ENCODE results near the gene NOXRED1. TPM values are rescaled to one million over a fixed set of nuclear protein-coding genes. Genes with fewer than 3 reads are reported as not detected.

The NOXRED1 gene
- polyA plus RNA-seq, 1 donor from 2014 or later = 0.19 TPM

DNA sequence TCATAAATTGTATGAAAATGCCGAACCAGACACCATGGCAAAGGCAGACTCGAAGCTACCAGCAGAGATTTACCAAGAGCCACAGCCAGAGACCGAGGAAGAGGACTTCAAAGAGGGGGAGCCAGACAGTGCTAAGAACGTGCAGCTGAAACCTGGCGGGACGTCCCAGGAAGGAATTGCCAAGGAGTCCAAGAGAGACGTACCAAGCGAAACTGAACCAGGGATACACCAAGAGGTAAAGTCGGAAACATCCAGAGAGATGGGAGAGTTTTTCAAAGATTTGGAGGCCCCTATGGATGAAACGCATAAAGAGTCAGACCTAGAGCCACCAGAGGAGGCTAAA is 45.9 kb downstream of the NOXRED1 start:
- Histone ChIP-seq H3F3A (ENCODE audit: insufficient read depth, low read length, poor library complexity, severe bottlenecking) (no peaks in the 10 kb centered on the region), H3K4me2 (ENCODE audit: low read length) (peak overlapping the region; percentile 96), H3K27ac (ENCODE audit: low read length) (peak overlapping the region; percentile 93), H3K36me3 (ENCODE audit: insufficient read depth, low read length) (no peaks in the 10 kb centered on the region), H3K9me3 (ENCODE audit: low read length) (no peaks in the 10 kb centered on the region), H3K9ac (ENCODE audit: low read length) (peak overlapping the region; percentile 90), H3K4me3 (ENCODE audit: low read length) (peak overlapping the region; percentile 92), H4K20me1 (ENCODE audit: insufficient read depth) (no peaks in the 10 kb centered on the region), H3K27me3 (ENCODE audit: insufficient read depth, low read depth, low read length) (no peaks in the 10 kb centered on the region), H2AFZ (ENCODE audit: low read depth, low read length) (peak overlapping the region; percentile 95), H3K9me2 (ENCODE audit: insufficient read depth, low read length) (no peaks in the 10 kb centered on the region), H3K79me2 (replicated peaks; ENCODE audit: insufficient read depth, low read length) (peaks cover 11% of the 10 kb centered on the region)
- TF ChIP-seq TAF1 (IDR thresholded peaks at IDR 0.05; ENCODE audit: low read depth) (no peak), SMC3 (conservative IDR thresholded peaks at IDR 0.05; ENCODE audit: poor library complexity) (no peak), MXI1 (conservative IDR thresholded peaks at IDR 0.05; ENCODE audit: poor library complexity, severe bottlenecking) (no peak), EZH2 (IDR thresholded peaks at IDR 0.05; ENCODE audit: borderline replicate concordance, insufficient read depth, low read length, poor library complexity, severe bottlenecking) (no peak), EP300 (conservative IDR thresholded peaks at IDR 0.05; ENCODE audit: poor library complexity, severe bottlenecking) (no peak), REST (IDR thresholded peaks at IDR 0.05; ENCODE audit: borderline replicate concordance) (no peak), POLR2AphosphoS5 (IDR thresholded peaks at IDR 0.05) (no peak)
- TF ChIP-seq, protein P1, sequence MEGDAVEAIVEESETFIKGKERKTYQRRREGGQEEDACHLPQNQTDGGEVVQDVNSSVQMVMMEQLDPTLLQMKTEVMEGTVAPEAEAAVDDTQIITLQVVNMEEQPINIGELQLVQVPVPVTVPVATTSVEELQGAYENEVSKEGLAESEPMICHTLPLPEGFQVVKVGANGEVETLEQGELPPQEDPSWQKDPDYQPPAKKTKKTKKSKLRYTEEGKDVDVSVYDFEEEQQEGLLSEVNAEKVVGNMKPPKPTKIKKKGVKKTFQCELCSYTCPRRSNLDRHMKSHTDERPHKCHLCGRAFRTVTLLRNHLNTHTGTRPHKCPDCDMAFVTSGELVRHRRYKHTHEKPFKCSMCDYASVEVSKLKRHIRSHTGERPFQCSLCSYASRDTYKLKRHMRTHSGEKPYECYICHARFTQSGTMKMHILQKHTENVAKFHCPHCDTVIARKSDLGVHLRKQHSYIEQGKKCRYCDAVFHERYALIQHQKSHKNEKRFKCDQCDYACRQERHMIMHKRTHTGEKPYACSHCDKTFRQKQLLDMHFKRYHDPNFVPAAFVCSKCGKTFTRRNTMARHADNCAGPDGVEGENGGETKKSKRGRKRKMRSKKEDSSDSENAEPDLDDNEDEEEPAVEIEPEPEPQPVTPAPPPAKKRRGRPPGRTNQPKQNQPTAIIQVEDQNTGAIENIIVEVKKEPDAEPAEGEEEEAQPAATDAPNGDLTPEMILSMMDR (IDR thresholded peaks at IDR 0.05; ENCODE audit: poor library complexity, severe bottlenecking) = no peak

DNA sequence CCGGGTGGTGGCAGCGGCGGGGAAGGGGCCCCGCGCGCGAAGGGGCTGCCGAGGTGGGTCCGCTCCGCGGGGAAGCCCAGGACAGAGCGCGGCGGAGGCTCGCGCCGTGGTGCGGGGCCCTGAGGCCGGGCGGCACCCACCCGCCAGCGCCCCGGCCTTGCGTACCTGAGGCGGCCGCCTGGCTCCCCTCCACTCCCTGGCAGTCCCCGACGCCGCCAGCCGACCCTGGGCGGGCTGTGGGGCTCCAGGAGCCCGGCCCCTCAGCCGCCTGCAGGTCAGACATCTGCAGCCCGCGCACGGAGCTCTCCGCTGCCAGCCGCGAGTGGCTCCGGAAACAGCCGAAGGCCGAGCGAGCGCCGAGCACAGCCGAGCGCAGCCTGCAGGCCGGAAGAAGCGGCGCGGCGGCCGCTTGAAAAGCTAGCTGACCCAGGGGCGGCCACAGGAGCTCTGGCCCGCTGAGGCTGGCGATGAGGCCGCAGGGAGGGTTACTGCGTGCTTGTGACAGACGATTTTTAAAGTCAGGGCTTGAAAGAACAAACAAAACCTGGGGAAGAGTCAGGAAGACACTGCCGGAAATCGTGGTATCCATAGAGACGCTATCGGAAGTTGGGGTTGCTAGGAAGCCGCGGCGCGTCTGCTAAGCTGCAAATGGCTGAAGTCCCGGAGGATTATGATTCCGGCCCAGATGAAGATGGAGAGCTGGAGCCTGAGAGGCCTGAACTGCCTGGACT is 46.4 kb downstream of the NOXRED1 start, which contains the start of the genes SAMD15 and TMED8:
TSS of gene SAMD15 (plus strand) at position 609 of the 731 bp plus-strand sequence. CDS start at position 649, 40 bp downstream.
TSS of gene TMED8 (minus strand) at position 324 of the 731 bp plus-strand sequence. CDS start at position 283, 41 bp downstream.
- no peaks in the 10 kb centered on the region for H3K9me3 ChIP-seq (ENCODE audit: low read length)
- peak within 1 kb of the TSS; percentile 90 for H3K9ac ChIP-seq (ENCODE audit: low read length)
- H3K4me3 ChIP-seq (ENCODE audit: low read length) = peak within 1 kb of the TSS; percentile 92
- no peaks in the 10 kb centered on the region for H4K20me1 ChIP-seq (ENCODE audit: insufficient read depth)
- TF ChIP-seq RAD21 (conservative IDR thresholded peaks at IDR 0.05) (no peak), EP300 (conservative IDR thresholded peaks at IDR 0.05; ENCODE audit: poor library complexity, severe bottlenecking) (no peak), EZH2 (IDR thresholded peaks at IDR 0.05; ENCODE audit: borderline replicate concordance, insufficient read depth, low read length, poor library complexity, severe bottlenecking) (no peak), SMC3 (conservative IDR thresholded peaks at IDR 0.05; ENCODE audit: poor library complexity) (peak; percentile 48), REST (IDR thresholded peaks at IDR 0.05; ENCODE audit: borderline replicate concordance) (peak; percentile 18), POLR2AphosphoS5 (IDR thresholded peaks at IDR 0.05) (peak; percentile 67), MXI1 (conservative IDR thresholded peaks at IDR 0.05; ENCODE audit: poor library complexity, severe bottlenecking) (peak; percentile 93), TAF1 (IDR thresholded peaks at IDR 0.05; ENCODE audit: low read depth) (peak; percentile 86)
- TF ChIP-seq, protein P1 (IDR thresholded peaks at IDR 0.05; ENCODE audit: poor library complexity, severe bottlenecking) = peak; percentile 76
- H3K27ac ChIP-seq (ENCODE audit: low read length) = peak within 1 kb of the TSS; percentile 93
- H3K79me2 ChIP-seq (replicated peaks; ENCODE audit: insufficient read depth, low read length) = peaks cover 11% of the 10 kb centered on the region
- no peaks in the 10 kb centered on the region for H3K27me3 ChIP-seq (ENCODE audit: insufficient read depth, low read depth, low read length)
- no peaks in the 10 kb centered on the region for H3F3A ChIP-seq (ENCODE audit: insufficient read depth, low read length, poor library complexity, severe bottlenecking)
- no peaks in the 10 kb centered on the region for H3K9me2 ChIP-seq (ENCODE audit: insufficient read depth, low read length)
- peak within 1 kb of the TSS; percentile 96 for H3K4me2 ChIP-seq (ENCODE audit: low read length)
- H2AFZ ChIP-seq (ENCODE audit: low read depth, low read length) = peak within 1 kb of the TSS; percentile 95
- H3K36me3 ChIP-seq (ENCODE audit: insufficient read depth, low read length) = no peaks in the 10 kb centered on the region

Data from neural cell (in vitro differentiated cells).